GM20000 (cell line): ENCODE measurements around the gene SIL1.

Experiments used
- DNase-seq: peaks from one replicate; pipeline ENCODE4 v3.0.0; 2012; ENCODE audit warnings: low spot score
- CTCF ChIP-seq: IDR thresholded peaks from 2 replicates; pipeline ENCODE4 v1.5.1; 2012; ENCODE audit warnings: mild to moderate bottlenecking, control low read depth; ENCODE audit errors: extremely low read depth, missing control alignments

Gene SIL1

GRCh38 chr5:139134906-139135305 lies 63.3 kb downstream of the SIL1 start:
- DNase-seq = no peak

GRCh38 chr5:139133282-139133681 lies 64.9 kb downstream of the SIL1 start:
- DNase-seq = no peak
- TF ChIP-seq CTCF = no peak

More at GRCh38 chr5:139134906-139135305, 63.3 kb downstream of the SIL1 start:
- TF ChIP-seq CTCF = no peak

- no peak for DNase-seq
Observed at GRCh38 chr5:139132515-139132914, 65.7 kb downstream of the SIL1 start.

GRCh38 chr5:139131921-139132432 lies 66.2 kb downstream of the SIL1 start:
- DNase-seq = no peak
- TF ChIP-seq CTCF = no peak

More at GRCh38 chr5:139132515-139132914, 65.7 kb downstream of the SIL1 start:
- TF ChIP-seq CTCF = no peak

- no peak for TF ChIP-seq CTCF
- DNase-seq = no peak
Observed at GRCh38 chr5:139131465-139131864, 66.7 kb downstream of the SIL1 start.

DNA sequence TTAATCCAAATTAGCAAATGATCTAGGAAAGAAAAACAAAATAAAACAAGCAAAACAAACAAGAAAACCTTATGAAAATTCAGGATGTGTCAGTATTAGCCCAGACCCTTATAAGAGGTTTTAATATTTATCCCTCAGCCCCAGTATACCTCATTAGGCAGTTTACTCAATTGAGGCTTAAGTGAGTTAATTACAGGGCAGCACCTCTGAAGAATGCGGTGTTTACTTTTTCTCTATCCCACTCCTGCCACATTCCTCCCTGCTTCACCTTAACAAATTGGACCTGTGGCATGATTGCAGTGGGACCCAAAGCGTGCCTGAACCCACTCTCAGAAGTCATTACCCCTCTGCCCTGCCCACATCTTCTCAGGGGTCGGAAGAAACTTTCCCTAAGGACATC lies 67.1 kb downstream of the SIL1 start:
- TF ChIP-seq CTCF = no peak
- DNase-seq = no peak

DNA sequence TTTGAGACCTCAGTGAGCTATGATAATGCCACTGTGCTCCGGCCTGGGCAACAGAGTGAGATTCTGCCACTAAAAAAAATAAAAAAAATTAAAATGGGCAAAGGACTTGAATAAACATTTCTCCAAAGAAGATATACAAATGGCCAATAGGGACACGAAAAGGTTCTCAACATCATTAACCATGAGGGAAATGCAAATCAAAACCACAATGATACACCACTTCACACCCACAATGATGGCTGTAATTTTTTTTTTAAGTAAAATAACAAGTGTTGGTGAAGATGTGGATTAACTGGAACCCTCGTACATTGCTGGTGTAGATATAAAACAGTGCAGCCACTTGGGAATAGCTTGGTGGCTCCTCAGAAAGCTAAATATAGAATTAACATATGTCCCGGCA lies 68.0 kb downstream of the SIL1 start:
- TF ChIP-seq CTCF = no peak
- DNase-seq = no peak
